Measurements from ENCODE around the gene SBF2.
"Not testable (repeated sequence)": the region's sequence is repeated elsewhere in the genome, so short reads cannot be mapped to it uniquely, and the experiment has no call there.

Gene SBF2

DNA sequence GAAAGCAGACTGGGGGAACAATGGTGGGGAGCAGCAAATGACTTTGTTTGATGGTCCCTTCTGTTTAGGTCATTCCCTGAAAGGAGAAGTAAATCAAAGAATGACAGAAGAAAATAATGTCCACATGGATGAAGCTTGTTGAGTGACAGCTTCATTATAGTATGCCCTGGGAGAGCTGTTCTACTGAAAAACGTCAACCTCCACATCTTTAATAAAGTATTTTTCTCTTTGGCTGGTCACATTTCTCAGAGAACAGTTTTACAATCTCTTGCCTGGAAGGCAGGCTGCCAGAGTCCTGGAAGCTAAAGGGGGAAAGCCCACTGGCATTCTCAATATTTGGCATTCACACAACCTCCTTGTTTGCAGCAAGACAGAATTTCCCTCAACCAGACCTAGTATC is 342.2 kb downstream of the SBF2 start:
- TF ChIP-seq, protein P1, sequence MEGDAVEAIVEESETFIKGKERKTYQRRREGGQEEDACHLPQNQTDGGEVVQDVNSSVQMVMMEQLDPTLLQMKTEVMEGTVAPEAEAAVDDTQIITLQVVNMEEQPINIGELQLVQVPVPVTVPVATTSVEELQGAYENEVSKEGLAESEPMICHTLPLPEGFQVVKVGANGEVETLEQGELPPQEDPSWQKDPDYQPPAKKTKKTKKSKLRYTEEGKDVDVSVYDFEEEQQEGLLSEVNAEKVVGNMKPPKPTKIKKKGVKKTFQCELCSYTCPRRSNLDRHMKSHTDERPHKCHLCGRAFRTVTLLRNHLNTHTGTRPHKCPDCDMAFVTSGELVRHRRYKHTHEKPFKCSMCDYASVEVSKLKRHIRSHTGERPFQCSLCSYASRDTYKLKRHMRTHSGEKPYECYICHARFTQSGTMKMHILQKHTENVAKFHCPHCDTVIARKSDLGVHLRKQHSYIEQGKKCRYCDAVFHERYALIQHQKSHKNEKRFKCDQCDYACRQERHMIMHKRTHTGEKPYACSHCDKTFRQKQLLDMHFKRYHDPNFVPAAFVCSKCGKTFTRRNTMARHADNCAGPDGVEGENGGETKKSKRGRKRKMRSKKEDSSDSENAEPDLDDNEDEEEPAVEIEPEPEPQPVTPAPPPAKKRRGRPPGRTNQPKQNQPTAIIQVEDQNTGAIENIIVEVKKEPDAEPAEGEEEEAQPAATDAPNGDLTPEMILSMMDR (conservative IDR thresholded peaks at IDR 0.05), result no peak
- no peak for TF ChIP-seq ZFX (IDR thresholded peaks at IDR 0.05)
- no peak overlapping the region for H3K27ac ChIP-seq

DNA sequence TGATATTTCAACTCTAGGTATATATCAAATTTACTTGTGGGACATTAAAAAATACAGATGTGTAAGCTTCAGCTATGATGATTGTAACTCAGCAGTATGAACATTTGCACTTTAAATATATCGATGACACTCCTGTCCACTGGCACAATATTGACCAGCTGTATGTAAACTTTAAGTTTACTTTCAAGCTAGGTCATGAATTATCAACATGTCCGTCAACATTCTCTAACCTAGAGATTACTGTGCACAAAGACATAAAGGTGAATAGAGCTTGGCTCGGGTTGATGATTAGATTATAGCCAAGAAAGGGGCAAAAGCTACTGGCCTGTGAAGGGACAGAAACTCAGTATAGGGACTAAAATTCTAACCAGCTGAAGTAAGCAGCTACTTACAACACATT is 343.6 kb downstream of the SBF2 start:
- TF ChIP-seq, protein P1 (conservative IDR thresholded peaks at IDR 0.05), result no peak
- TF ChIP-seq ZFX (IDR thresholded peaks at IDR 0.05), result no peak
- H3K27ac ChIP-seq, result no peak overlapping the region

DNA sequence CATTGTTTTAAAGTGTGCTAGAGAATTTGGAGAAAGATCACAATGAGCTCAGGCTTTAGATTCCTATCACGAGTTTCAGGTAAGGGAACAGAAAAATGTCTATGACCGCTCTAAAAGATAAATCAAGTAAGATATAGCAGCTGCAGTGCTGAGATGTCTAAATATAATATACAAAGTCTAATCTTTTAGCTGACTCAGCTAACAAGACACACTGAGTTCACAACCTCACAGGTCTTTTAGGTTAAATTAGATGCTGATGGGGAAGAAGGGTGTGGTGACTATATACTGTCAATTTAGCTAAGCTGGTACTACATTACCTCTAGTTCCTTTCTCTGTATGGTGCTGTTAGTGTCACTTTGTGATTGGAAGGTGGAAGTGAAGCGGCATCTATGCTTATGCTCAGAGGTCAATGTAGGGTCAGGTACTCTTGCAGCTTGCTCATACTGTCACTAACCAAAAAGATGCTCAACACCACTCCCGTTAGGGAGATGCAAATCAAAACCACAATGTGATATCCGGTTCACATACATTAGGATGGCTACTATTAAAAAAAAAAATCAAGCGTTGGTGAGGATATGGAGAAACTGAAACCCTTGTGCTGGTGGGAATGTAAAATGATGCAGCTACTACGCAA is 346.7 kb downstream of the SBF2 start:
- TF ChIP-seq, protein P1 (conservative IDR thresholded peaks at IDR 0.05), result no peak
- no peak for TF ChIP-seq ZFX (IDR thresholded peaks at IDR 0.05)
- H3K27ac ChIP-seq, result no peak overlapping the region

DNA sequence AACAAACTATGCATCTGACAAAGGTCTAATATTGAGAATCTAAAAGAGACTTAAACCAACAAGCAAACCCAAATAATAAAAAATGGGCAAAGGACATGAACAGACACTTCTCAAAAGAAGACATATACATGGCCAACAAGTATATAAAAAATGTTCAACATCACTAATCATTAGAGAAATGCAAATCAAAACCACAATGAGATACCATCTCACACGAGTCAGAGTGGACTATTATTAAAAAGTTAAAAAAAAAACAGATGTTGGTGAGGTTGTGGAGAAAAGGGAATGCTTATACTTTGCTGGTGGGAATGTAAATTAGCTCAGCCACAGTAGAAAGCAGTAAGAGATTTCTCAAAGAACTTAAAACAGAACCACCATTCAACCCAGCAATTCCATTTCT is 348.3 kb downstream of the SBF2 start:
- H3K27ac ChIP-seq, result not testable (repeated sequence)

DNA sequence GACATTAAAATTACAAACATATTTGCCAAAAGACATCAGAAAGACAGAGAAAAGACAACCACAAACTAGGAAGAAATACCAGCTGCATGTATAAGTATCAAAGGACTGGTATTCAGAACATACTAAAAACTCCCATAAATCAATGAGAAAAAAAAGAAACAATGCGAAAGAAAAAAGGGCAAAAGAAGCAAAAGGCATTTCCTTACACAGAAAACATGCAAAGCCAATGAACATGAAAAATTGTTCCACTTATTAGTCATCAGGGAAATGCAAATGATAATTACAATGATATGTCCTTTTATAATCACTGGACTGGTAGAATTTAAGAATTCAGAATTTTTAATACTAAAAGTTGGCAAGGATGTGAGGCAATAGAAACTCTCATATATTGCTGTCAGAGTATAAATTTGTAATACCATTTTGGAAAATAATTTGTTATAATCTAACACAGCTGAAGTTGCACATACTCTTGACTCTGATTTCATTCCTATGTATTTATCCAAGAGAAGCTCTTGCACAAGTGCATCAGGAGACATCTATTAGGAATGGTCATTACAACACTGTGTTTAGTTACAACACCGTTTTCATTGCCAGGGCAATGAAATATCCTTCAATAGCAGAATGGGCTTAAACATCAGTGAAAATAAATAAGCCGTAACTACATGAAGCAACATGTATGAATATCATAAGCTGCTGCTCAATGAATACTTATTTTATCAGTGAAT is 350.5 kb downstream of the SBF2 start:
- no peak overlapping the region for H3K27ac ChIP-seq

DNA sequence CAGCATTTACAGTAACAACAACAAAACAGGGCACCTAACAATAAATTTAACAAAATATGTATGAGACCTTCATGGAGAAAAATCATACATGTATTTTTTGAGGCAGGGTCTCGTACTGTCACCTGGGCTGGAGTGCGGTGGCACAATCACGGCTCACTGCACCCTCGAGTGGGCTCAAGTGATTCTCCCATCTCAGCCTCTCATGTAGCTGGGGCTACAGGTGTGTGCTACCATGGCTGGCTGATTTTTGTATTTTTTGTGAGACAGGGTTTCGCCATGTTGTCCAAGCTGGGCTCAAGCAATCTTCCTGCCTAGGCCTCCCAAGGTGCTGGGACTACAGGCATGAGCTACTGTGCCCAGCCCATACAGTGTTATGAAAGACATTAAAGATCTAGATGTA is 352.0 kb downstream of the SBF2 start:
- no peak overlapping the region for H3K27ac ChIP-seq
- TF ChIP-seq, protein P1 (conservative IDR thresholded peaks at IDR 0.05), result no peak
- TF ChIP-seq ZFX (IDR thresholded peaks at IDR 0.05), result no peak

More for the DNA sequence above, 350.5 kb downstream of the SBF2 start:
- TF ChIP-seq ZFX (IDR thresholded peaks at IDR 0.05), result no peak
- TF ChIP-seq, protein P1 (conservative IDR thresholded peaks at IDR 0.05), result no peak

DNA sequence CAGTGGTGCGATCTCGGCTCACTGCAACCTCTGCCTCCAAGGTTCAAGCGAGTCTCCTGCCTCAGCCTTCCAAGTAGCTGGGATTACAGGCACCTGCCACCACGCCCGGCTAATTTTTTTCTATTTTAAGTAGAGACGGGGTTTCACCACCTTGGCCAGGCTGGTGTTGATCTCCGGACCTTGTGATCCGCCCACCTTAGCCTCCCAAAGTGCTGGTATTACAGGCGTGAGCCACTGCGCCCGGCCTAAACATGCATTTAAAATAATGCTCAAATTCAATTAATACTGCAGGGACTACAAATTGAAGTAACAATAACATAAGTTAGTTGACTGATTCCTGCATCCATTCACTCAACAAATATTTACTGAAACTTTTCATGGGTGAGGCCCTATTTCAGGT is 354.9 kb downstream of the SBF2 start:
- H3K27ac ChIP-seq, result not testable (repeated sequence)

DNA sequence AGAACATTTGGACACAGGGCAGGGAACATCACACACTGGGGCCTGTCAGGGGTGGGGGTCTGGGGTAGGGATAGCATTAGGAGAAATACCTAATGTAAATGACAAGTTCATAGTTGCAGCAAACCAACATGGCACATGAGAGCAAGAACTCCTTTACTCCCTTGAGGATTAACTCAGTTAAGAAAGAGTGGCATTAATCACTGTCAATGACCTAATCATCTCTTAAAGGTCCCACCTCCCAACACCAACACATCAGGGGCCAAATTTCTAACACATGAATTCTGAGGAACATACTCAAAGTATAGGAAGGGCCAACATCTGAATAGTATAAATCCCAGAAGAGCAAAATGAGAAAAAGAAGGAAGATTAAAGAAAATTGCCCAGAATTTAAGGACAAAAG is 357.3 kb downstream of the SBF2 start:
- no peak overlapping the region for H3K27ac ChIP-seq
- TF ChIP-seq ZFX (IDR thresholded peaks at IDR 0.05), result no peak
- TF ChIP-seq, protein P1 (conservative IDR thresholded peaks at IDR 0.05), result no peak

DNA sequence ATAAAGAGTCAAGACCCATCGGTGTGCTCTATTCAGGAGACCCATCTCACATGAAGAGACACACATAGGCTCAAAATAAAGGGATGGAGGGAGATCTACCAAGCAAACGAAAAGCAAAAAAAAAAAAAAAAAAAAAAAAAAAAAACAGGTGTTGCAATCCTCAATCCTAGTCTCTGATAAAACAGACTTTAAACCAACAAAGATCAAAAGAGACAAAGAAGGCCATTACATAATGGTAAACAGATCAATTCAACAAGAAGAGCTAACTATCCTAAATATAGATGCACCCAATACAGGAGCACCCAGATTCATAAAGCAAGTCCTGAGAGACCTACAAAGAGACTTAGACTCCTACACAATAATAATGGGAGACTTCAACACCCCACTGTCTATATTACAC is 361.2 kb downstream of the SBF2 start:
- H3K27ac ChIP-seq, result not testable (repeated sequence)

DNA sequence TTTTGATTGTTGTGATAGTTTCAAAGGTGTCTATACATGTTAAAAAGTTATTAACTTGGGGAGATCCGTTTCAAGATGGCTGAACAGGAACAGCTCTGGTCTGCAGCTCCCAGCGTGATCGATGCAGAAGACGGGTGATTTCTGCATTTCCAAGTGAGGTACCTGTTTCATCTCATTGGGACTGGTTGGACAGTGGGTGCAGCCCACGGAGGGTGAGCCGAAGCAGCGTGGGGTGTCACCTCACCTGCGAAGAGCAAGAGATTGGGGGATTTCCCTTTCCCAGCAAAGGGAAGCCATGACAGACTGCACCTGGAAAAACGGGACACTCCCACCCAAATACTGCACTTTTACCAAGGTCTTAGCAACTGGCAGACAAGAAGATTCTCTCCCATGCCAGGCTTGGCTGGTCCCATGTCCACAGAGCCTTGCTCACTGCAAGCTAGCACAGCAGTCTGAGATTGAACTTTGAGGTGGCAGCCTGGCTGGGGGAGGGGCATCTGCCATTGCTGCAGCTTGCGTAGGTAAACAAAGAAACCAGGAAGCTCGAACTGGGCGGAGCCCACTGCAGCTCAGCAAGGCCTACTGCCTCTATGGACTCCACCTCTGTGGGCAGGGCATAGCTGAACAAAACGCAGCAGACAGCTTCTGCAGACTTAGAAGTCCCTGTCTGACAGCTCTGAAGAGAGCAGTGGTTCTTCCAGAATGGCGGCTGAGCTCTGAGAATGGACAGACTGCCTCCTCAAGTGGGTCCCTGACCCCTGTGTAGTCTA is 363.3 kb downstream of the SBF2 start:
- peak overlapping the region; percentile 2 for H3K27ac ChIP-seq

Data from C4-2B (cell line).